NB4 (cell line): ENCODE results near the gene FSTL4.

Source experiments
- DNase-seq: peaks from one replicate; pipeline ENCODE4 v3.0.0; 2010; ENCODE audit warnings: low read depth
- H3K4me3 ChIP-seq: one replicate; pipeline ENCODE4 v1.5.1; 2011; ENCODE audit warnings: mild to moderate bottlenecking, low read depth, low read length, moderate library complexity
- MYC ChIP-seq: IDR thresholded peaks from 2 replicates; pipeline ENCODE4 v1.6.1; 2011; ENCODE audit warnings: low read depth, low read length
- POLR2A ChIP-seq: IDR thresholded peaks from 2 replicates; pipeline ENCODE4 v1.6.1; 2011; ENCODE audit warnings: mild to moderate bottlenecking; ENCODE audit not compliant: insufficient read length; ENCODE audit errors: extremely low read depth
- TF ChIP-seq, protein P1 (sequence below): IDR thresholded peaks from 2 replicates; pipeline ENCODE4 v1.6.1; 2011; ENCODE audit warnings: low read depth, low read length
- TF ChIP-seq, protein P2 (sequence below): IDR thresholded peaks from one replicate; pipeline ENCODE4 v1.5.1; 2012; ENCODE audit warnings: low read depth, low read length

Gene FSTL4

DNA sequence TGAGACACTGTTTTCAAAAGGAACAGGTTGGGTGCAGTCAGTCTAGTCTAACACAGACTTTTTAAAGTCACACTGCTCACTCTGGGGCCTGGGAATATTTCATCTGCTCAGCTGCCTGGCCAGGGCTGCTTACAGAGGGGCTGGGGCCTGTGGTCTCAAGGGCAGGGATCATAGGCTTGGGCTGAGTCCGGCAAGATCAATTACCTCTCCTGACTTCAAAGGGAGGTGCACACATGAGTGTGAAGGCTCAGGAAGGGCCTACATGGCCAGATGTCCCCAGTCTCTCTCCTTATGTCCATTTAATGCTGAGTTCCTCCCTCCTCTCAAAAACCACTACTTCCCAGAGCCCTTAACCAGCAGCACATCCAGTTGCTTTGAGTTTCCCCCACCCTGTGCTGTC, 313.3 kb downstream of the FSTL4 start:
- no peak for TF ChIP-seq POLR2A
- TF ChIP-seq, protein P1, sequence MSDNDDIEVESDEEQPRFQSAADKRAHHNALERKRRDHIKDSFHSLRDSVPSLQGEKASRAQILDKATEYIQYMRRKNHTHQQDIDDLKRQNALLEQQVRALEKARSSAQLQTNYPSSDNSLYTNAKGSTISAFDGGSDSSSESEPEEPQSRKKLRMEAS, result no peak
- no peak for TF ChIP-seq MYC
- TF ChIP-seq, protein P2, sequence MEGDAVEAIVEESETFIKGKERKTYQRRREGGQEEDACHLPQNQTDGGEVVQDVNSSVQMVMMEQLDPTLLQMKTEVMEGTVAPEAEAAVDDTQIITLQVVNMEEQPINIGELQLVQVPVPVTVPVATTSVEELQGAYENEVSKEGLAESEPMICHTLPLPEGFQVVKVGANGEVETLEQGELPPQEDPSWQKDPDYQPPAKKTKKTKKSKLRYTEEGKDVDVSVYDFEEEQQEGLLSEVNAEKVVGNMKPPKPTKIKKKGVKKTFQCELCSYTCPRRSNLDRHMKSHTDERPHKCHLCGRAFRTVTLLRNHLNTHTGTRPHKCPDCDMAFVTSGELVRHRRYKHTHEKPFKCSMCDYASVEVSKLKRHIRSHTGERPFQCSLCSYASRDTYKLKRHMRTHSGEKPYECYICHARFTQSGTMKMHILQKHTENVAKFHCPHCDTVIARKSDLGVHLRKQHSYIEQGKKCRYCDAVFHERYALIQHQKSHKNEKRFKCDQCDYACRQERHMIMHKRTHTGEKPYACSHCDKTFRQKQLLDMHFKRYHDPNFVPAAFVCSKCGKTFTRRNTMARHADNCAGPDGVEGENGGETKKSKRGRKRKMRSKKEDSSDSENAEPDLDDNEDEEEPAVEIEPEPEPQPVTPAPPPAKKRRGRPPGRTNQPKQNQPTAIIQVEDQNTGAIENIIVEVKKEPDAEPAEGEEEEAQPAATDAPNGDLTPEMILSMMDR, result no peak
- no peak for DNase-seq
- no peak overlapping the region for H3K4me3 ChIP-seq

DNA sequence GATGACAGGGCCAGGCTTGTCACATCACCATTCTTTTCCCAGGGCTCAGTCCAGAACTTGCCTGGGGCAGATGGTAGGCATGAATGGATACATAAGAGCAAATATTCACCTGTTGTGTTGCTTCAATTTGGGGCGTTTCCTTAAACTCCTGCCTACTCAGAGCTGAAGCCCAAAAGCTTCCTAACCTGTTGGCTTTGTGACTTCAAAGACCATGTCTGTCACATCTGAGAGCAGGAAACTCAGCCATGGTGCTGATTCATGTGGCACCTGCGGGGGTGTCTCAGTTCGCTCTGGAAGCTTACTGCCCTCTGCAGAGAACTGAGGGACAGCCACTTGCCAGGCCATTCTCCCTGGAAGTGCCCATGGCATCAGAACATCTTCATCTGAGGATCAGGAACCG, 313.9 kb downstream of the FSTL4 start:
- no peak for DNase-seq
- no peak overlapping the region for H3K4me3 ChIP-seq
- TF ChIP-seq, protein P1, result no peak
- TF ChIP-seq, protein P2, result no peak
- TF ChIP-seq MYC (no peak), POLR2A (no peak)

DNA sequence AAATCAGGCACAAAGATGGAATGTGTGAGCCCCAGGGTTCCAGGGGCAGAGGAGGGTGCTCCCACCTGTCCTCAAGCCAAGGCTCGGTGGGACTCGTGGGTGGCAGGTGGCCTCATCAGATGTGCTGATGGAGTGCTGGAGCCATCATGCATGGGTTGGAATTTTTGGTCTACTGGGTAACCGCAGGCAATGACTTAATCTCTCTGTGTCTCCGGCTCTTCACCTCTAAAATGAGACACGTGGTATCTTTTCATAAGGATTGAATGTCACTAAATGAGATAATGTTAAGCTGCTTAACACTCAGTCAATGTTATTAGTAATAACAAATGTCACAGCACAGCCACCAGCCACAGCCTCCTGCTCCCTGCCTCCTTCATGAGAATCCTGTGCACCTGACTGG, 315.0 kb downstream of the FSTL4 start:
- no peak for TF ChIP-seq POLR2A
- DNase-seq, result no peak
- H3K4me3 ChIP-seq, result no peak overlapping the region

DNA sequence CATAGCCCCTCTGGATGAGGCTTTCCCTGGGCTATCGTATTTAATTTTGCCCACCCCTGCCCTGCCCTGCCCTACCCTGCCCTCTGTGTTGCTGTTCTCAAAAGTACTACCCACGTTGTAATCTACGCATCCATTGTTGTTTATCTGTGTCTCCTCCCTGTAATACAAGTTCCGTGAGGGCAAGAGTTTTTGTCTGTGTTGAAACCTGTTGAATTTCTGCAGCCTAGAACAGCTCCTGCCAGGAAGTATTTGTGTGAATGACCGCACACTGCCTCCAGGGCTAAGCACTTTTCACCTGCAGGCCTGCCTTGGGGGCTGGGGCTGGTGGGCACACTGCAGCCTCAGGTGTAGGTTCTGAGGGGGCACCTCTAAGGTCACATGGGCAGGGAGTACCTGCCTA, 315.7 kb downstream of the FSTL4 start:
- TF ChIP-seq, protein P1, result no peak
- TF ChIP-seq POLR2A (no peak), MYC (no peak)
- TF ChIP-seq, protein P2, result no peak
- DNase-seq, result no peak
- no peak overlapping the region for H3K4me3 ChIP-seq

DNA sequence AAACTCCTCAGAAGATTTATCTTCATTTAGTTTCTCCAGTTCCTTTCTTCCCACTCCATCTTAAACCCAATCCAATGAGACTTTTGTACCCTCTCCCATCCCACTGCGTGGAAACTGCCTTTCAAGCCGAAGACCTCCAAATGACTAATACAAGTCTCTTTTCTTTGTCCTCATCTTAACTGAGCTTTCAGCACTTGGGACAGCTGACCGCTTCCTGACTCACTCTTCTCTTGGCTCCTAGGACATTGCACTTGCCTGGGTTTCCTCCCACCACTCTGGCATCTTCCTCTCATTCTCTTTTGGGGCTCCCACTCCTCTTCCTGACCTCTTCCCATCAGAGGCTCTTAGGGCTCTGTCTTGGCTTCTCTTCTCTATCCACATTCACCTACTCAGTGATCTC, 316.8 kb downstream of the FSTL4 start:
- no peak for TF ChIP-seq MYC
- TF ChIP-seq, protein P2, result no peak
- TF ChIP-seq, protein P1, result no peak
- no peak for TF ChIP-seq POLR2A
- no peak for DNase-seq
- H3K4me3 ChIP-seq, result no peak overlapping the region

GRCh38 chr5:133294380-133294779, 318.0 kb downstream of the FSTL4 start:
- H3K4me3 ChIP-seq, result no peak overlapping the region
- TF ChIP-seq MYC (no peak), POLR2A (no peak)
- TF ChIP-seq, protein P1, result no peak
- TF ChIP-seq, protein P2, result no peak
- DNase-seq, result no peak
